ENCODE results near the gene LBP. TPM values are rescaled to one million over a fixed set of nuclear protein-coding genes. Genes with fewer than 3 reads are reported as not detected.

Gene LBP
- total and polyA plus RNA-seq, 10 of the 15 experiments (the other 5 are each of a cell fraction or from before 2014, with no cell fraction given) = 0.04 to 0.10 TPM; not detected in 8

DNA sequence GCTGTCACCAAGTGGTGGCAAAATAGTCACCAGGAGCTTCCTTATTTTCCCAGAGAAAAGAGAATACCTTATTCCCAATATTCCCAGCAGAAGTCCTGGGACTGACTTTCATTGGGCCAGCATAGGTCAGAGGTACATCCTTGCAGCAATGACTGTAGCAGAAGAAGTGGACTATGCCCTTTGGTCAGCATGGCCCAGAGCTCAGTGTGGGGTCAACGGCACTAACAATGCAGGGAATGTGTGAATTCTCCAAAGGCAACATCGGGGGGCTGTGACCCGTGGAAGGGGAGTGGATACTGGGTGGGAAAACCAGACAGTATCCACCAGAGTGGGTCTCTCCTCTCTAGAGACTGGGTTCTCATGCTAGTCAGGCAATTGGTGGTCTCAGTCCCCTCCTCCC is 15.6 kb upstream of the LBP start:
- Histone ChIP-seq H3K27me3 (replicated peaks in 1 of 2; ENCODE audit: control insufficient read depth in 2 of 2, insufficient read depth in 2 of 2, low read length in 1 of 2) (peaks cover 0 to 2% of the 10 kb centered on the region in 2 experiments; a peak in 1 of 4 replicates), H3K4me2 (ENCODE audit: control insufficient read depth, insufficient read depth) (no peak overlapping the region), H3K79me2 (ENCODE audit: control insufficient read depth, insufficient read depth, low read length) (no peaks in the 10 kb centered on the region), H2AFZ (ENCODE audit: control insufficient read depth, low read depth, low read length) (no peak overlapping the region), H3K36me3 (ENCODE audit: control insufficient read depth in 2 of 2, insufficient read depth in 2 of 2, low read length in 1 of 2) (no peaks in the 10 kb centered on the region), H3K9me3 (replicated peaks; ENCODE audit: control insufficient read depth, insufficient read depth, low read length) (no peaks in the 10 kb centered on the region; the same call in 2 of the 3 replicates), H3K4me3 (no peak overlapping the region), H3K9ac (ENCODE audit: control insufficient read depth, insufficient read depth, low read length) (no peak overlapping the region), H3K27ac (ENCODE audit: control insufficient read depth, insufficient read depth) (no peak overlapping the region), H4K20me1 (ENCODE audit: control insufficient read depth, insufficient read depth) (no peaks in the 10 kb centered on the region), H3K4me1 (ENCODE audit: control insufficient read depth, insufficient read depth, low read length) (no peaks in the 10 kb centered on the region)
- no peak for ATAC-seq
- WGBS (ENCODE audit: insufficient coverage, insufficient replicate concordance, low lambda C conversion rate, missing lambda C conversion rate) = 0% methylated on average over 3 of the region's 3 CpGs
- FAIRE-seq = no peak
- CTCF ChIA-PET = no interaction called here
- intact Hi-C loops (cut with micrococcal nuclease; ENCODE audit: unreplicated experiment) = no loop called here
- RAD21 ChIA-PET (ENCODE audit: unreplicated experiment) = no interaction called here
- no TSS peak for BruUV-seq (replicated peaks)
- POLR2A ChIA-PET = no interaction called here
- SMC1A ChIA-PET (ENCODE audit: uncharacterized antibody, unreplicated experiment) = no interaction called here
- TF ChIP-seq WRNIP1 (IDR thresholded peaks at IDR 0.05; ENCODE audit: borderline replicate concordance, low read depth, low read length) (no peak), MTA2 (IDR thresholded peaks at IDR 0.05; ENCODE audit: low read depth) (no peak)
- TF ChIP-seq, protein P1, sequence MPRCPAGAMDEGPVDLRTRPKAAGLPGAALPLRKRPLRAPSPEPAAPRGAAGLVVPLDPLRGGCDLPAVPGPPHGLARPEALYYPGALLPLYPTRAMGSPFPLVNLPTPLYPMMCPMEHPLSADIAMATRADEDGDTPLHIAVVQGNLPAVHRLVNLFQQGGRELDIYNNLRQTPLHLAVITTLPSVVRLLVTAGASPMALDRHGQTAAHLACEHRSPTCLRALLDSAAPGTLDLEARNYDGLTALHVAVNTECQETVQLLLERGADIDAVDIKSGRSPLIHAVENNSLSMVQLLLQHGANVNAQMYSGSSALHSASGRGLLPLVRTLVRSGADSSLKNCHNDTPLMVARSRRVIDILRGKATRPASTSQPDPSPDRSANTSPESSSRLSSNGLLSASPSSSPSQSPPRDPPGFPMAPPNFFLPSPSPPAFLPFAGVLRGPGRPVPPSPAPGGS (IDR thresholded peaks at IDR 0.05; ENCODE audit: borderline replicate concordance, insufficient read depth, low read depth, low read length, poor library complexity, severe bottlenecking) = no peak
- TF ChIP-seq, protein P2, sequence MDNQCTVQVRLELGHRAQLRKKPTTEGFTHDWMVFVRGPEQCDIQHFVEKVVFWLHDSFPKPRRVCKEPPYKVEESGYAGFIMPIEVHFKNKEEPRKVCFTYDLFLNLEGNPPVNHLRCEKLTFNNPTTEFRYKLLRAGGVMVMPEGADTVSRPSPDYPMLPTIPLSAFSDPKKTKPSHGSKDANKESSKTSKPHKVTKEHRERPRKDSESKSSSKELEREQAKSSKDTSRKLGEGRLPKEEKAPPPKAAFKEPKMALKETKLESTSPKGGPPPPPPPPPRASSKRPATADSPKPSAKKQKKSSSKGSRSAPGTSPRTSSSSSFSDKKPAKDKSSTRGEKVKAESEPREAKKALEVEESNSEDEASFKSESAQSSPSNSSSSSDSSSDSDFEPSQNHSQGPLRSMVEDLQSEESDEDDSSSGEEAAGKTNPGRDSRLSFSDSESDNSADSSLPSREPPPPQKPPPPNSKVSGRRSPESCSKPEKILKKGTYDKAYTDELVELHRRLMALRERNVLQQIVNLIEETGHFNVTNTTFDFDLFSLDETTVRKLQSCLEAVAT (IDR thresholded peaks at IDR 0.05) = no peak
- DNase-seq (ENCODE audit: low read depth, low spot score) = no peak
- in situ Hi-C loops (cut with MboI) = no loop called here

- ChIA-PET POLR2A (no interaction called here), SMC1A (ENCODE audit: uncharacterized antibody, unreplicated experiment) (no interaction called here), RAD21 (ENCODE audit: unreplicated experiment) (no interaction called here), CTCF (no interaction called here)
- intact Hi-C loops (cut with micrococcal nuclease; ENCODE audit: unreplicated experiment) (no loop called here), in situ Hi-C loops (cut with MboI) (no loop called here)
- no peaks in the 10 kb centered on the region for H3K36me3 ChIP-seq (ENCODE audit: control insufficient read depth in 2 of 2, insufficient read depth in 2 of 2, low read length in 1 of 2)
- ATAC-seq (no peak), DNase-seq (ENCODE audit: low read depth, low spot score) (no peak), FAIRE-seq (no peak)
- H3K4me2 ChIP-seq (ENCODE audit: control insufficient read depth, insufficient read depth) = no peak overlapping the region
- no peaks in the 10 kb centered on the region for H3K4me1 ChIP-seq (ENCODE audit: control insufficient read depth, insufficient read depth, low read length)
- no peak overlapping the region for H2AFZ ChIP-seq (ENCODE audit: control insufficient read depth, low read depth, low read length)
- no peak overlapping the region for H3K9ac ChIP-seq (ENCODE audit: control insufficient read depth, insufficient read depth, low read length)
- no peak overlapping the region for H3K4me3 ChIP-seq
- no peak overlapping the region for H3K27ac ChIP-seq (ENCODE audit: control insufficient read depth, insufficient read depth)
- H4K20me1 ChIP-seq (ENCODE audit: control insufficient read depth, insufficient read depth) = no peaks in the 10 kb centered on the region
- BruUV-seq (replicated peaks) = no TSS peak
- no peaks in the 10 kb centered on the region for H3K9me3 ChIP-seq (replicated peaks; ENCODE audit: control insufficient read depth, insufficient read depth, low read length)
- no peaks in the 10 kb centered on the region for H3K79me2 ChIP-seq (ENCODE audit: control insufficient read depth, insufficient read depth, low read length)
- H3K27me3 ChIP-seq (replicated peaks in 1 of 2; ENCODE audit: control insufficient read depth in 2 of 2, insufficient read depth in 2 of 2, low read length in 1 of 2) = peaks cover 0 to 2% of the 10 kb centered on the region in 2 experiments; a peak in 1 of 4 replicates
- no peak for TF ChIP-seq STAT3 (IDR thresholded peaks at IDR 0.05; ENCODE audit: low read depth, low read length)
- TF ChIP-seq, protein P3, sequence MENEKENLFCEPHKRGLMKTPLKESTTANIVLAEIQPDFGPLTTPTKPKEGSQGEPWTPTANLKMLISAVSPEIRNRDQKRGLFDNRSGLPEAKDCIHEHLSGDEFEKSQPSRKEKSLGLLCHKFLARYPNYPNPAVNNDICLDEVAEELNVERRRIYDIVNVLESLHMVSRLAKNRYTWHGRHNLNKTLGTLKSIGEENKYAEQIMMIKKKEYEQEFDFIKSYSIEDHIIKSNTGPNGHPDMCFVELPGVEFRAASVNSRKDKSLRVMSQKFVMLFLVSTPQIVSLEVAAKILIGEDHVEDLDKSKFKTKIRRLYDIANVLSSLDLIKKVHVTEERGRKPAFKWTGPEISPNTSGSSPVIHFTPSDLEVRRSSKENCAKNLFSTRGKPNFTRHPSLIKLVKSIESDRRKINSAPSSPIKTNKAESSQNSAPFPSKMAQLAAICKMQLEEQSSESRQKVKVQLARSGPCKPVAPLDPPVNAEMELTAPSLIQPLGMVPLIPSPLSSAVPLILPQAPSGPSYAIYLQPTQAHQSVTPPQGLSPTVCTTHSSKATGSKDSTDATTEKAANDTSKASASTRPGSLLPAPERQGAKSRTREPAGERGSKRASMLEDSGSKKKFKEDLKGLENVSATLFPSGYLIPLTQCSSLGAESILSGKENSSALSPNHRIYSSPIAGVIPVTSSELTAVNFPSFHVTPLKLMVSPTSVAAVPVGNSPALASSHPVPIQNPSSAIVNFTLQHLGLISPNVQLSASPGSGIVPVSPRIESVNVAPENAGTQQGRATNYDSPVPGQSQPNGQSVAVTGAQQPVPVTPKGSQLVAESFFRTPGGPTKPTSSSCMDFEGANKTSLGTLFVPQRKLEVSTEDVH (IDR thresholded peaks at IDR 0.05; ENCODE audit: low read depth, partially characterized antibody) = no peak
- TF ChIP-seq, protein P4, sequence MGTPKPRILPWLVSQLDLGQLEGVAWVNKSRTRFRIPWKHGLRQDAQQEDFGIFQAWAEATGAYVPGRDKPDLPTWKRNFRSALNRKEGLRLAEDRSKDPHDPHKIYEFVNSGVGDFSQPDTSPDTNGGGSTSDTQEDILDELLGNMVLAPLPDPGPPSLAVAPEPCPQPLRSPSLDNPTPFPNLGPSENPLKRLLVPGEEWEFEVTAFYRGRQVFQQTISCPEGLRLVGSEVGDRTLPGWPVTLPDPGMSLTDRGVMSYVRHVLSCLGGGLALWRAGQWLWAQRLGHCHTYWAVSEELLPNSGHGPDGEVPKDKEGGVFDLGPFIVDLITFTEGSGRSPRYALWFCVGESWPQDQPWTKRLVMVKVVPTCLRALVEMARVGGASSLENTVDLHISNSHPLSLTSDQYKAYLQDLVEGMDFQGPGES (IDR thresholded peaks at IDR 0.05) = no peak
- no peak for TF ChIP-seq RELA (IDR thresholded peaks at IDR 0.05; ENCODE audit: borderline replicate concordance, partially characterized antibody)
- TF ChIP-seq YY1 (IDR thresholded peaks at IDR 0.05; ENCODE audit: low read depth, low read length) = no peak
- no peak; the same call in 1 of the 2 replicates for TF ChIP-seq SPI1 (IDR thresholded peaks at IDR 0.05; ENCODE audit: borderline replicate concordance, insufficient read depth, low read depth, low read length)
- no peak for TF ChIP-seq EZH2 (IDR thresholded peaks at IDR 0.05; ENCODE audit: borderline replicate concordance, control insufficient read depth, low read depth, low read length)
Observed at GRCh38 chr20:38331245-38331644, 15.0 kb upstream of the LBP start.

Measured in GM12878 (cell line).